T-helper 2 cell treated with Interferon-gamma antibody and Interleukin-4, amounts not matched to agents 100 ng/mL and 5 ng/mL, for 36 hours (primary cell): ENCODE data around the gene IRF3. TPM values are rescaled to one million over a fixed set of nuclear protein-coding genes. Genes with fewer than 3 reads are reported as not detected.
"Not testable (repeated sequence)": the region's sequence is repeated elsewhere in the genome, so short reads cannot be mapped to it uniquely, and the experiment has no call there.

Experiments
- intact Hi-C: fragments of 100-400 bp; cut with micrococcal nuclease; formaldehyde crosslinking; loops from one replicate; pipeline ENCODE4 v1.15.1; 2023
- total RNA-seq: library from RNA; stranded (reverse); gene quantifications from 2 replicates; pipeline ENCODE4 v1.2.3, GENCODE V29; 2022

The IRF3 gene
- total RNA-seq, 1 donor from 2014 or later, result 158 TPM

DNA sequence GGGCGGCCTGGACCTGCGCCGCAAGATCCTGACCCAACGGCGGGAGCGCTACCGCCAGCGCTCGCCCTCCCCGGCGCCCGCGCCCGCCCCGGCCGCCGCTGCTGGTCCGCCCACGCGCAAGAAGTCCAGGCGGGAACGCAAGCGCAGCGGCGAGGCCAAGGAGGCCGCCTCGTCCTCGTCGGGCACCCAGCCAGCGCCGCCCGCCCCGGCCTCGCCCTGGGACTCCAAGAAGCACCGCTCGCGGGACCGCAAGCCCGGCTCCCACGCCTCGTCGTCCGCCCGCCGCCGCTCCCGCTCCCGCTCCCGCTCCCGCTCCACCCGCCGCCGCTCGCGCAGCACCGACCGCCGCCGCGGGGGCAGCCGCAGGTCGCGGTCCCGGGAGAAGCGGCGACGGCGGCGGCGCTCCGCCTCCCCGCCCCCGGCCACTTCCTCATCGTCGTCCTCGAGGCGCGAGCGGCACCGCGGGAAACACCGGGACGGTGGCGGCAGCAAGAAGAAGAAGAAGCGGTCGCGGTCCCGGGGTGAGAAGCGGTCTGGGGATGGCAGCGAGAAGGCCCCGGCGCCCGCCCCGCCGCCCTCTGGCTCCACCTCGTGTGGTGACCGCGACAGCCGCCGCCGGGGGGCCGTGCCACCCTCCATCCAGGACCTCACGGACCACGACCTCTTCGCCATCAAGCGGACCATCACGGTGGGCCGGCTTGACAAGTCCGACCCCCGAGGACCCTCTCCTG lies 13.7 kb downstream of the IRF3 start:
- intact Hi-C loops, result no loop called here

DNA sequence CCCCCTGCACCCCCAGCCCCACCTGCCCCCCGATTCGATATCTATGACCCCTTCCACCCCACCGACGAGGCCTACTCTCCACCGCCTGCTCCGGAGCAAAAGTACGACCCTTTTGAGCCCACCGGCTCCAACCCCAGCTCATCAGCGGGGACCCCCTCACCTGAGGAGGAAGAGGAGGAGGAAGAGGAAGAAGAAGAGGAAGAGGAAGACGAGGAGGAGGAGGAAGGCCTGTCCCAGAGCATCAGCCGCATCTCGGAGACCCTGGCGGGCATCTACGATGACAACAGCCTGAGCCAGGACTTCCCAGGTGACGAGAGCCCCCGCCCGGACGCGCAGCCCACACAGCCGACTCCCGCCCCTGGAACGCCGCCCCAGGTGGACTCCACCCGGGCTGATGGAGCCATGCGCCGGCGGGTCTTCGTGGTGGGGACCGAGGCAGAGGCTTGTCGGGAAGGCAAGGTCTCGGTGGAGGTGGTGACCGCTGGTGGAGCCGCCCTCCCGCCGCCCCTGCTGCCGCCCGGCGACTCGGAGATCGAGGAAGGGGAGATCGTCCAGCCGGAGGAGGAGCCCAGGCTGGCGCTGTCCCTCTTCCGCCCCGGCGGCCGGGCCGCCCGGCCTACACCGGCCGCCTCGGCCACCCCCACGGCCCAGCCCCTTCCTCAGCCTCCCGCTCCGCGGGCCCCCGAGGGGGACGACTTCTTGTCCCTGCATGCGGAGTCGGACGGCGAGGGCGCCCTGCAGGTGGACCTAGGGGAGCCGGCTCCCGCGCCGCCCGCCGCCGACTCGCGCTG lies 14.4 kb downstream of the IRF3 start:
- intact Hi-C loops, result no loop called here

DNA sequence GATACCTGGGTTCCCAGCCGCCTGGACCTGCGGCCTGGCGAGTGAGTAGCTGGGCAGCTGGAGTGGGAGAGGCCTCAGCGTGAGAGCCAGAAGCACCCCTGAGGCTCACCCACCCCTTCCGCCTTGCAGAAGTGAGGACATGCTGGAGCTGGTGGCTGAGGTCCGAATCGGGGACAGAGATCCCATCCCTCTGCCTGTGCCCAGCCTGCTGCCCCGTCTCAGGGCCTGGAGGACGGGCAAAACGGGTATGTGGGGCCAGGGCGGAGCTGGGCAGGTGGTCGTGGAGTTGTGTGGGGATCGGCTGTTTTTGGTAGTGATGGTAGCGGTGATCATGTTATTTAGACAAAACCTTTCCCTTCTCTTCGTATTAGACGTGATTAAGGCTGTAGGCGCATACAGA lies 19.1 kb downstream of the IRF3 start:
- intact Hi-C loops, result no loop called here

DNA sequence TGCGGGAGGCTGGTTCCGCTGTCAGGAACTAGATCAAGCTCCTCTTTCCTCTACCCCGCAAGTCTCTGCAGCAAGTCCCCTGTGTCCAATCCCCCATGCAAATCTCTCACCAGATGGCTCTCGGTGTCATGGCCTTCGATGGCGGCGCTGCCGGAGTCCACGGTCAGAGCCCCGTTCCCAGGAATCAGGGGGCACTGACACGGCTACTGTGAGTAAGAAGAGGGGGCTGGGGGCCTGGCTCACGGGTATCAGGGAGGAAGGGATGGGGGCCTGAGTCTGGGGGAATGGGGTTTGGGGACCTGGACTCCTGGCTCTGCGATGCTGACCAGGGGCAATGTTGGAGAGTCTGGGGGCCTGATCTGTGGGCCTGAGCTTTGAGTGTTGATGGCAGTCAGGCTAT lies 19.7 kb downstream of the IRF3 start:
- intact Hi-C loops, result no loop called here

DNA sequence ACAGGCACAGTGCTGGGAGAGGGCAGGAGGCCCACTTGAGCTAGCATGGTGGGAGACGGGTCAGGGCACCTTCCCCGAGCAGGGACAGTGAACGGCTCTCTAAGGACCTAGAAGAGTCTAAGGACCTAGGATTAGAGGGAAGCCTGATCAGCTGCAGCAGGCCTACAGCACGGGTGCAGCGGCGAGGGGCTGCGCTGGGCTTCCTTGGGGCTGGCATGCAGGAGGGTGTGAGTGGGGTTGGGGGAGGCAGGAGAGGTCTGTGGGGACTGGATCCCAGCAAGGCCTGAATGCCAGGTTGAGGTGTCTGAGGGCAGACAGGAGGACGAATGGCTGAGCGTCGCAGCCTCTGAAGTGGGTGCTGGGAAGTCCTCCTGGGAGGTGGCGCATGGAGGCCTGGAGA lies 20.1 kb downstream of the IRF3 start:
- intact Hi-C loops, result no loop called here

DNA sequence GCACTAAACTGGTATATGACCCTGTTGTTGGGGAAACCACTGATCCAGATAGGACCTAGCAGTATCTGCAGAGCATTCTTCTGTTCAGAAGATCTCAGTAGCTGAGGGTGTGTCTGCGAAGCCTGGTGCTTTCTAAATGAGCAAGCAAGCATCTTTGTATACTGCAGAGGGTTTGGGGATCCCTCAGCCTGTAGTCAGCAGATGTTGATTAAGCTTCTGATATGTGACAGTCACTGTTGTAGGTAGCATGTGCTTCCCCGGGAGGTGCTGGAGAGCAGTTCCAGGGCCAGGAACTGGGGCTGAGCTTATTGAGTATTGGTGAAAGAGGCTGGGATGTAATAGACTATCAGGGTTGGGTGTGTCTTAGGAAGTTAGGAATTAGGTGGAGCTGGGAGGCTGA lies 22.2 kb downstream of the IRF3 start:
- intact Hi-C loops, result loop anchor here (2.0 kb wide), 1 partner anchor 233 kb away; the partner anchor contains the start of genes AKT1S1 and TBC1D17

DNA sequence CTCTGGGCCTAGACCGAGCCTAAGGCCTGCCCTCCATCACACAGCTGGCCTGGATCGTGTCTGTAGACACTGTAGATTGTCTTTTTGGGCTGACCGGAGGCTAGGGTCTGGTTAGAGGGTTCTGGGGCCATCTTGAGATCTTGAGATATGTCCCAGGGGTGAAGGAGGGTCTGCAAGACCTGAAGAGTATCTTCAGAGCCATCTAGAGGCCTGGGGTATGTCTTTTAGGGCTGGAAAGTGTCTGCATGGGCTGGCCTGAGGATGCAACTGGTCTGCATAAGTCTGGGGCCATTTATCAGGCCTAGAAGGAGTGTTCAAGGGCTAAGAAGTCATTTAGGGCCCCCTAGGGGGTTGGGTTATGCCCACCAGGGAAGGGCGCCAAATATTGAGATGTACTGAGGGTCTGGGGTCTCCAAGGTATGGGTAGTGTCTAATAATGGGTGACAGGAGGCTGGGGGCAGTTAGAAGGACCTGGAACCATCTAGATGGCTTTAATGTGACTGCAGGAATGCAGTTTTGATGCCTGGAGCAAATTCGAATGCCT lies 23.1 kb downstream of the IRF3 start:
- intact Hi-C loops, result loop anchor here (1.0 to 2.0 kb wide), 2 partner anchors 23 to 234 kb away; partner anchors contain the start of genes AKT1S1, BCL2L12, IRF3 and TBC1D17

DNA sequence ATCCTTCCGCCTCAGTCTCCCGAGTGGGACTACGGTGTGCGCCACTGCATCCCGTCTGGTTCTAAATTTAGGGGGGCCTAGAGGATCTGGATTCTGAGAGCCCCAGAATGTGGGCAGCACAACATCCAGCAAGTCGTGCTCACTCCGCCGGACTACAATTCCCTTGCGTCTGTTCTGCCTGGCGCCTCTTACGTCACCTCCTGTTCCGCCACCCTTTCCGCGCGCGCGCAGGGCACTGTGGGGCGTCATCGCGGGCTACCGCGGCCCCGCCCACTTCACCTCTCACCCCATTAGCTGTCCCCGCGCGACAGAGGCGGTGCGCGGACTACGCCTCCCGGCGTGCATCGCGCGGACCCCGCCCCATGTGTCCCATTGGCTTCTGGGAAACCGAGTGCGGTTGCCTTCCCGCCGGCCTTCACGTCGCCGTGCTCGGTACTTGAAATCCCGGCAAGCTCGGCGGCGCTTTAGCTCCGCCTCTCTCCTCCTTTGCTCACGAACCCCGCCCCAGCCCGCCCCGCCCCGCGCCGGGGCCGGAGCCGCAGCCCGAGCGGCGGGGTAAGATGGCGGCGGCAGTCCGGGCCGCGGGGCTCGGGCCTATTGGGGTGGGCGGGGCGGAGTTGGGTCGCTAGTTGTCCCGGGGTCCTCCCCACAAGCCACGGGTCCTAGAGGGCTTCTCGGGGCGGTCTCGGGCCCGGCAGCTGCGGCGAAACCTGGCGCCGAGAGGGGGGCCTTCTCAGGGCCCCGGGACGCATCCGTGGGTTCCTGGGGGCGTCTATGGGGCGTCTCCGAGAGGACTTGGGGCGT lies 23.8 kb downstream of the IRF3 start, which contains the start of gene SCAF1:
Gene SCAF1, plus strand, starts transcription at position 522 of the 804 bp plus-strand sequence. CDS start 2,818 bp downstream, outside the sequence.
- intact Hi-C loops, result loop anchor here (1.0 to 2.0 kb wide), 4 partner anchors 23 to 235 kb away; partner anchors contain the start of genes AKT1S1, BCL2L12, IRF3 and PTOV1

DNA sequence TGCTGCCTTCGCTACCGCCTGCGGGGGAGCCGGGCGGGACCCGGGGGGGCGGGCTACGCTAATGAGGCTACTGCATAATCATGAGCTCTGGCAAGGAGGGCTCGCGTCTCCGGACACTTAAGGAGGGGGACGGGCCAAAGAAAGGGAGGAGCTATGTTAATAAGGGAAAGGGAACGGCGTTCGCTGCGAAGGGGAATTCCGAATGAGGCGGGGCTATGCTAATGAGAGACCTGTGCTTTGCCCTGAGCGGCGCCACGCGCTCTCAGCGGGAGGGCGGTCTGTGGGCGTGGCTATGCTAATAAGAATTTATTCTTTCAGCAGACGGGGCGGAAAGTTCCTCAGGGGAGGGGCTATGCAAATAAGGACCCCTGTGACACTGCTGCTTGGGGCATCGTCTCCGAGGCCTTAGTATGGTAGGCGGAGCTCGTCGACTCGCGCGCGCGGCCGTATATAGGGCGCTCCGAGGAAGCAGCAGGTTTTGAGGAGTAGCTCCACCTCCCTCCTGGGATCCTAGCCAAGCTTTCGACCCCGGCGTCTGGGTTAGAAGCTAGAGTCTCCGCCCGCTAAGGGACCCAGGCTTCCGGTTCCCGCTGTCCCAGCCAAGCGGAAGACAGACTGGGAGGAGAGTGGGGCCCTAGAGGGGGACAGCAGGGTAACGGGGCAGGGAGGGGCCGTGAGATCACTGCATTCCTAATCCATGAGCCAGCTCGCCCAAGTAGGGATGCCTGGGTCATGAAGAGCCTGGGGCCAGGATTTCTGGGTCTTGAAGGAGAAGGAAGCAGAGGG lies 25.4 kb downstream of the IRF3 start, which contains the start of gene RRAS:
Gene RRAS, minus strand, starts transcription at position 31 of the 786 bp plus-strand sequence. CDS start 45 bp downstream, outside the sequence.
- intact Hi-C loops, result loop anchor here (1.0 to 2.0 kb wide), 5 partner anchors 47 to 210 kb away; partner anchors contain the start of genes ALDH16A1, NOSIP and PTOV1

DNA sequence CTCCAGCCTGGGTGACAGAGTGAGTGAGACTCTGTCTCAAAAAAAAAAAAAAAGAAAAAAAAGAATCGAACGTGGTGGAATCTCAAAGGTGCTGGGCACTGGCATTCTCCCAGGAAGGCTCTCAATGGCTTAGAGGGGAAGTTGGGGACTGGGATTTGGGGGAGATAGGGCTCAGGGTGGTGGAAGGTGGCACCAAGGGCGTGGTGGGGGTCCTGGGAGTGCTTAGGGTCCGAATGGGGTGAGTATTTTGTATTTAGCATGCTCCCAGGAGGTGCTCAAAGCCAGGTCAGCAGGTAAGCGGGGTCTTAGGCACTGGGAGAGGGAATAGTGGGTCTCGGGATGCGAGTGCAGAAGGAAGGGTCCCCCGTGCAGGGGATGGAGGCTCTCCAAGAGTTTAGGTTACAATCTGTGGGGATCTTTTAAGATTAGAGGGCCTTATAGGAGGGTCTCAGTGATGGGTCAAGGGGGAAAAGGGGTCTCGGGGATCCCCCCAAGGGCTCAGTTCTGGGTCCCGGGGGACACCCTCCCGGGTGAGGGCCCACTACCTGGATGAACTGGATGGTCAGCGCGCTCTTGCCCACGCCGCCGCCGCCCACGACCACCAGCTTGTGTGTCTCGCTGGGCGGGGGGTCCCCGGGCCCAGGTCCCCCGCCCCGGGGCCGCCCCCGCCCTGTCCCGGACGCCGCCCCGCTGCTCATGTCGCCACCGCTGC lies 26.1 kb downstream of the IRF3 start:
- intact Hi-C loops, result loop anchor here (1.0 to 2.0 kb wide), 5 partner anchors 46 to 211 kb away; partner anchors contain the start of genes ALDH16A1, NOSIP and PTOV1

DNA sequence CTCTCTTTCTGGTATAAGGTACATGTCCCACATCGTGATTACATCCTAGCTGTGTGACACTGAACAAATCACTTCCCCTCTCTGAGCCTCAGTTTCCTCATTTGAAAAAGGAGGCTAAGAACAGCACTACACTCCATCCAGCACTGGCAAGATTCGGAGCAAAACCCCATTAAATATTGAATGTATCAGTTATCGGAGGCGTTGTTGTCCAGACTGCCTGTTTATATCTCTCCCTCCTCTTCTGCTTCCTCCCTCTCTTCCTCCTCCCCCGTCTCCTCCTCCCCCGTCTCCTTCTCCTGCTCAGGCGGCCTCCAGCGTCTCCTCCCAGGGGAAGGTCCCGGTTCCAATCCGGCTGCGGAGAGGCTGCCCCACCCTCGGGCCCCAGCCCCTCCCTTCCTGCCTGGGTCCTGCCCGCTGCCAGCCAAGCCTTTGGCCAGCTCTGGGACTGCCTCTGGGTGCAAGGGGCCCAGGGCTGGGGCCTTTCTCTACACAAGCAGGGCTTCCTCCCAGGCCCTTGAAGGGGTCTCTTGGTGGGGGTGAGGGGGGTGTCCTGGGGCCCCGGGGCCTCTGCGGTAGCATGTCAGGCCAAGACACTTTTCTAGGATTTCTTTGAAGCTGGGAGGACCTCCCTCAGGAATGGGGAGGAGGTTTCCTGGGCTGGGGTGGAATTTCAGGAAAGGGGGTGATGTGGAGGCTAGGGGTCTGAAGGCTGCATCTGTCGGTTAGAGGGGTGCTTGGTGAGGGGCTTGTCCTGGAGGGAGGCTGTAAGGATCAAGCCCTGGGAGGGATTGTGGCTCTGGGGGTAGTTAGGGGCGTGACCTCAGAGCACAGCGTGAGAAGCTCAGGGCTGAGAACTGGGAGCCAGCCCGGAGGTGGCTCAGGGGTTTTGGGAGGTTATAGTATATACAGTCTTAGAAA lies 27.6 kb downstream of the IRF3 start:
- intact Hi-C loops, result no loop called here

DNA sequence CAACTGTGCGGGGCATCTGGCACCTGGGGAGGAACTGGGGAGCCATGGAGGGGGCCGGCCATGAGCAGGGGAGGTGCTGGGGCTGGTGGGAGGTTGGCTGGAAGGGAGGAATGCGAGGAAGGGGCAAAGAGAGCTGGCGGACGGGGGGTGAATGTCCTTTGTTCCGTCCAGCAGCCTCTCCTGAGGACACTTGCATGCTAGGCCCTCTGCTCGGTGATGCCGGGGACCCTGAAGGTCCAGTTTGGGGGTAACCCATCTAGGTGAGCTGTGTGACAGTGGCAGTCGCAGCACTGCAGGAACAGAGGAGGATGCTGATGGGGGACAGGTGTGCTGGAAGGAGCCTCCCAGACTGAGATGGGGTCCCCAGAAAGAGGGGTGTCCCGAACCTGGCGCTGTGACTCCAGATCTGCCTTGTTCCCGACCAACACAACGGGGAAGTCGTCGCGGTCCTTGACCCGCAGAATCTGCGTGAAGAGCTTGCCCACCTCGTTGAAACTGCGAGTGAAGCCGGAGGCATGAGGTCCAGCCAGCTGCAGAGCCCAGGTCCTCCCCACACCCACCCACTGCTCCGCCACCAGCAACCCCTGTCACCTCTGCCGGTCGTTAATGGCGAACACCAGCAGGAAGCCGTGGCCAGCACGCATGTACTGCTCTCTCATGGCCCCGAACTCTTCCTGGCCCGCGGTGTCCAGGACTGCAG lies 29.3 kb downstream of the IRF3 start:
- intact Hi-C loops, result no loop called here

DNA sequence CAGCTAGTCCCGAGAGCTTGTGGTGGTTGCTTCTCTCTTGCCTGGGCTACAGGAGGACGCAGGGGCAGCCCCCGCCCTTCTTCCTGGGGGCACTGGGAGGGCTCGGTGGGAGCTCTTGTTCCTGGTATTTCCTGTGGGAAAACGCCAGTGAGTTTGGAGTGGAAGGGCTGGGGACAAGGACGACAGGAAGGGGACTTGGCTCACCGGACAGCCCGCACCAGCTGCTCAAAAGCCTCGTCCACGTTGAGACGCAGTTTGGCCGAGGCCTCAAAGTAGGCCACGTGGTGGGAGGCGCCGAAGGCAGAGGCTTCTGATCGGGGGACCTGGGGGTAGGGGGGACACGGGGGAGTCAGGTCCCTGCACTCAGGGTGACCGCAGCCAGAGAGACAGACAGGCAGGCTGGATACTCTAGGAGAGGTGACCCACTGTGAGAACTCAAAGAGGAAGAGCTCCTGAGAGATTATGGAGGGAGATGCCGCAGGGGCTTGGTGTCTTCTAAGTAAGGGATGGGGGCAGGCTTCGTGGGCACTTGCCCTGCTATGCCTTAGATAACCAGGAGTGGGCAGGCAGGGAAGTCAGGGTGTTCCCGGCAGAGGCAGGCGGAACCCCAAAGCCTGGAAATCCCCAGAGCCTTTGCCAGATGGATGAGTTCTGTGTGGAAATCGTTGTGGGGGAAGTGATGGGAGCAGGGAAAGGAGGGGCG lies 30.0 kb downstream of the IRF3 start:
- intact Hi-C loops, result no loop called here

DNA sequence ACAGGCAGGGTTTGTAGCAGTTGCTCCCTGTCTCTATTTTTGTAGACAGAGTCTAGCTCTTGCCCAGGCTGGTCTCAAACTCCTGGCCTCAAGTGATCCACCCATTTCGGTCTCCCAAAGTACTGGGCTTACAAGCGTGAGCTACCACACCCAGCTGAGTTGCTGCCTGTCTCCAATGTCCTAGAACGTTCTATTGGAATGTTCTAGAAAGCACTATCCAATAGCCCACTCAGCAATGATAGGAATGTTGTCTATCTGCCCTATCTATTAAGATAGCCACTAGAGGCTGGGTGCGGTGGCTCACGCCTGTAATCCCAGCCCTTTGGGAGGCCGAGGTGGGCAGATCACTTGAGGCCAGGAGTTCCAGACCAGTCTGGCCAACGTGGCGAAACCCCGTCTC lies 32.4 kb downstream of the IRF3 start:
- intact Hi-C loops, result not testable (repeated sequence)

DNA sequence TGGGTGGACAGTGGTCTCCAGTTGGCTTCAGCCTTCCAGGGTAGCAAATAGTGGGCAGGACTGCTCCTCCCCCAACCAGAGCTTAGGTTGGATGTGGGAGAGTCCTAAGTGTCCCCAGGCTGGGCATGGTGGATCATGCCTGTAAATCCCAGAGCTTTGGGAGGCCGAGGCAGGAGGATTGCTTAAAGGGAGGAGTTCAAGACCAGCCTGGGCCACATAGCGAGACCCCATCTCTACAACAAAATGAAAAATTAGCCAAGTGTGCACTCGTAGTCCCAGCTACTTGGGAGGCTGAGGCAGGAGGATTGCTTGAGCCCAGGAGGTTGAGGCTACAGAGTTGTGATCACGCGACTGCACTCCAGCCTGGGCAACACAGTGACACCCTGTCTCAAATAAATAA lies 33.1 kb downstream of the IRF3 start:
- intact Hi-C loops, result no loop called here

DNA sequence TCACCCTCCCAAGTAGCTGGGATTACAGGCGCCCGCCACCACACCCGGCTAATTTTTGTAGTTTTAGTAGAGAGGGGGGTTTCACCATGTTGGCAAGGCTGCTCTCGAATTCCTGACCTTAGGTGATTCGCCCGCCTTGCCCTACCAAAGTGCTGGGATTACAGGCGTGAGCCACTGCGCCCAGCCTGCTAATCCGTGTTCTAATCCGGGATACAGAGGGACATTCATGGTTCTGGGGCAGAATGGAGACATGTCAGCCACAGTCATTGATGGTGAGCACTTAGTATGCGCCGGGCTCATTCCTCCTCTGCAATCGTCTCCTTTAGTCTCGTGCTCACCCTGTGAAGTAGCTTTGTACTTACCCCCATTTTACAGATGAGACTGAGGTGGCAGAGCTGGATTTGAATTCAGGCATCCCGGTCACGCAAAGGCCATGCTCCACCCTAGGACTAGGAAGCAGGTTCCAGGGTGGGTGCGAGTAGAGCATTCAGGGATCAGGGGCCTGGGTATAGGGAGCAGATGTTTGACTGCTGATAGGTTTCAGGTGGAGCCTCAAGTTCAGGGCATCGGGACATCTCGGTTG lies 34.0 kb downstream of the IRF3 start:
- intact Hi-C loops, result no loop called here
